Gastroesophageal sphincter (tissue), 3 donors: ENCODE results near the gene CIB4.

Experiments used
- EP300 ChIP-seq: sonication (generic); formaldehyde crosslinking; IDR thresholded peaks from one replicate; pipeline ENCODE4 v1.6.1; 2017; ENCODE audit warnings: antibody characterized with exemption, mild to moderate bottlenecking
- POLR2A ChIP-seq, 2 donors: fragments of 450-650 bp; IDR thresholded peaks; one replicate each; pipeline ENCODE4 v1.6.1; 2017; ENCODE audit warnings: antibody characterized with exemption in 2 of 2, mild to moderate bottlenecking in 2 of 2, moderate library complexity in 1 of 2
- POLR2AphosphoS5 ChIP-seq: sonication (generic); formaldehyde crosslinking; IDR thresholded peaks from one replicate; pipeline ENCODE4 v1.6.1; 2017; ENCODE audit warnings: antibody characterized with exemption
- TF ChIP-seq, protein P1 (sequence below), 4 experiments: fragments of 200-600 bp in 2 of 4; fragments of 450-650 bp in 2 of 4; sonication (generic) in 1 of 4; IDR thresholded peaks; one replicate each; pipeline ENCODE4 v1.5.1; 2017 to 2019; ENCODE audit warnings: antibody characterized with exemption in 4 of 4, mild to moderate bottlenecking in 2 of 4, moderate library complexity in 2 of 4

DNA sequence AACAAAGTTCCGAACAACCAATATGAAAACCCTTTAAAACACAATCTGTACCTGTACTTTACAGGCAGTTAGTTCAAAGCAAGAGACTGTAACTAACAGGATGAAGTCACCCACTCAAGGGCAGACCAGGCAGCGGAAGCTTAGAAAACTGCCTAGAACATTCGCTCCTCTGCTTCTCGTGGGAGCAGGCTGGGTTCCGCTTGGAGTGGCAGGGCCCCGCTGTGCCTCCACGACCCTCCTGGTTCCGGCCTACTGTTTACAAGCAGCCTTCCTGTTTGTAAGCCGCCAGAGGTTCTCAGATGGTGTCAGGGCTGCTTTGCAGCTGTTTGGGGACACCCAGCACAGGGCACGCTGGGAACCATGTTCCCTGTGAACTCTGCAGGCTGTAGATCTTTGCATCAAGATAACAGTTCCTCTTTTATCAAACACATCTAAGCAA is 31.3 kb downstream of the CIB4 start:
- TF ChIP-seq, protein P1, sequence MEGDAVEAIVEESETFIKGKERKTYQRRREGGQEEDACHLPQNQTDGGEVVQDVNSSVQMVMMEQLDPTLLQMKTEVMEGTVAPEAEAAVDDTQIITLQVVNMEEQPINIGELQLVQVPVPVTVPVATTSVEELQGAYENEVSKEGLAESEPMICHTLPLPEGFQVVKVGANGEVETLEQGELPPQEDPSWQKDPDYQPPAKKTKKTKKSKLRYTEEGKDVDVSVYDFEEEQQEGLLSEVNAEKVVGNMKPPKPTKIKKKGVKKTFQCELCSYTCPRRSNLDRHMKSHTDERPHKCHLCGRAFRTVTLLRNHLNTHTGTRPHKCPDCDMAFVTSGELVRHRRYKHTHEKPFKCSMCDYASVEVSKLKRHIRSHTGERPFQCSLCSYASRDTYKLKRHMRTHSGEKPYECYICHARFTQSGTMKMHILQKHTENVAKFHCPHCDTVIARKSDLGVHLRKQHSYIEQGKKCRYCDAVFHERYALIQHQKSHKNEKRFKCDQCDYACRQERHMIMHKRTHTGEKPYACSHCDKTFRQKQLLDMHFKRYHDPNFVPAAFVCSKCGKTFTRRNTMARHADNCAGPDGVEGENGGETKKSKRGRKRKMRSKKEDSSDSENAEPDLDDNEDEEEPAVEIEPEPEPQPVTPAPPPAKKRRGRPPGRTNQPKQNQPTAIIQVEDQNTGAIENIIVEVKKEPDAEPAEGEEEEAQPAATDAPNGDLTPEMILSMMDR (IDR thresholded peaks at IDR 0.05) = no peak
- TF ChIP-seq POLR2A (IDR thresholded peaks at IDR 0.05) (no peak), POLR2AphosphoS5 (no peak), EP300 (no peak)
